Measurements from ENCODE around the gene CLIP1. TPM values are rescaled to one million over a fixed set of nuclear protein-coding genes. Genes with fewer than 3 reads are reported as not detected.
"Not testable (repeated sequence)": the region's sequence is repeated elsewhere in the genome, so short reads cannot be mapped to it uniquely, and the experiment has no call there.

Gene CLIP1
- 100 to 1,000 TPM; 371 to 626 (median 552) TPM for total RNA-seq

DNA sequence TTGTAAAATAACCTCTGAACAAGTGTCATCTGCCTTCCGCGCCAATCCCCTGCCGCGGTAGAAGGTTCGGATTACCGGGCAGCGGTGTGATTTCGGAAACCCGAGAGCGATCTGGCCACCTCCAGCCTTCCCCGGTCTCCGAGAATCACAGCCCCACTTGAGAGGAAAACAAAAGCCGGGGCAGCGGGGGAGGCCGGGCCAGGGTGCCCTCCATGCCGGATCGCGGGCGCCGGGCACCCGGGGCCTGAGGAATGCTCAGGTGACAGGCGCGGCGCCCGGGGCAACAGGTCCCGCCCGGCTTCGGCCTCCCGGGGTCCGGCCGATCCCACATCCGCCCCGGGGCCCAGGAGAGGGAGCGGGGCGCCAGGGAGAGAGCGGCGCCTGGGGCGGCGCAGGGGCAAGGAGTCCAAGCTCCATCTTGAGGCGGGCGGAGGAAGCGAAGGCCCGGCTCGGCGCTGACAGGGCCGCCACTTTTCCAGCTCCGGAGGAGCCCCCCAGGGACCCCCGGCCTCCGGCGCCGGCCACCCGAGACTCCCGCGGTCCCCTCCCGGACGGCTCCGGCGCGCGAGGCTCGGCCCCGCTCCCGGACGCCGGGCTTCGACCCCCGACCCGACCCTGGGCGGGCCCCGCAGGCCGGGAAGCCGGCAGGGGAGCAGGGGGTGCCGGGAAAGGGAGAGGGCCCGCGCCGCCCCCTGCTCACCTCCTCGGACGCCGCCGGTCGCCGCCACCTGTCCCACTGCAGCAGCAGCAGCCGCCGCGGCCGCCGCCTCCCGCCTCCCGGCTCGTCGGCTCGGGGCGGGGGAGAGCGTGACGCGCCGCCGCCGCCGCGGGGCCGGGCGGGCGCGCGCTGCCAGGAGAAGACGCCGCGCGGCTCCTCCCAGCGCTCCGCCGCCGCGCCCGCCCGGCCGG is at the start of gene CLIP1:
TSS of gene CLIP1 (minus strand) at position 849 of the 909 bp plus-strand sequence. CDS start 42,217 bp downstream, outside the sequence.
- peak within 1 kb of the TSS; percentile 96 to 100 (median 98) for H3K27ac ChIP-seq
- DNase-seq (peak; percentile 60 to 83), ATAC-seq (peak; percentile 68 to 71)
- H3K4me3 ChIP-seq, result peak within 1 kb of the TSS; percentile 72 to 92 (median 80)
- H3K4me1 ChIP-seq, result peaks cover 32 to 42% of the 10 kb centered on the region in 2 donors
- H3K36me3 ChIP-seq, result peaks cover 0 to under 1% of the 10 kb centered on the region in 2 donors
- no peaks in the 10 kb centered on the region for H3K27me3 ChIP-seq
- in situ Hi-C loops (cut with MboI; ENCODE audit: low sequenced_read_pairs in 4 of 4), result no loop called here
- H3K9me3 ChIP-seq, result no peaks in the 10 kb centered on the region
- intact Hi-C loops (cut with DNase I; ENCODE audit: low total_unique reads), result loop anchor here (1.0 to 5.0 kb wide), 4 partner anchors 22 to 85 kb away; no protein-coding TSS in a partner anchor
- TF ChIP-seq, protein P1, sequence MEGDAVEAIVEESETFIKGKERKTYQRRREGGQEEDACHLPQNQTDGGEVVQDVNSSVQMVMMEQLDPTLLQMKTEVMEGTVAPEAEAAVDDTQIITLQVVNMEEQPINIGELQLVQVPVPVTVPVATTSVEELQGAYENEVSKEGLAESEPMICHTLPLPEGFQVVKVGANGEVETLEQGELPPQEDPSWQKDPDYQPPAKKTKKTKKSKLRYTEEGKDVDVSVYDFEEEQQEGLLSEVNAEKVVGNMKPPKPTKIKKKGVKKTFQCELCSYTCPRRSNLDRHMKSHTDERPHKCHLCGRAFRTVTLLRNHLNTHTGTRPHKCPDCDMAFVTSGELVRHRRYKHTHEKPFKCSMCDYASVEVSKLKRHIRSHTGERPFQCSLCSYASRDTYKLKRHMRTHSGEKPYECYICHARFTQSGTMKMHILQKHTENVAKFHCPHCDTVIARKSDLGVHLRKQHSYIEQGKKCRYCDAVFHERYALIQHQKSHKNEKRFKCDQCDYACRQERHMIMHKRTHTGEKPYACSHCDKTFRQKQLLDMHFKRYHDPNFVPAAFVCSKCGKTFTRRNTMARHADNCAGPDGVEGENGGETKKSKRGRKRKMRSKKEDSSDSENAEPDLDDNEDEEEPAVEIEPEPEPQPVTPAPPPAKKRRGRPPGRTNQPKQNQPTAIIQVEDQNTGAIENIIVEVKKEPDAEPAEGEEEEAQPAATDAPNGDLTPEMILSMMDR (IDR thresholded peaks at IDR 0.05 in 4 of 5, conservative IDR thresholded peaks at IDR 0.05 in 1 of 5), result peak in 4 of 5 experiments; percentile 50 to 60 (median 56)
- TF ChIP-seq POLR2A (IDR thresholded peaks at IDR 0.05), result peak; percentile 90 to 92

DNA sequence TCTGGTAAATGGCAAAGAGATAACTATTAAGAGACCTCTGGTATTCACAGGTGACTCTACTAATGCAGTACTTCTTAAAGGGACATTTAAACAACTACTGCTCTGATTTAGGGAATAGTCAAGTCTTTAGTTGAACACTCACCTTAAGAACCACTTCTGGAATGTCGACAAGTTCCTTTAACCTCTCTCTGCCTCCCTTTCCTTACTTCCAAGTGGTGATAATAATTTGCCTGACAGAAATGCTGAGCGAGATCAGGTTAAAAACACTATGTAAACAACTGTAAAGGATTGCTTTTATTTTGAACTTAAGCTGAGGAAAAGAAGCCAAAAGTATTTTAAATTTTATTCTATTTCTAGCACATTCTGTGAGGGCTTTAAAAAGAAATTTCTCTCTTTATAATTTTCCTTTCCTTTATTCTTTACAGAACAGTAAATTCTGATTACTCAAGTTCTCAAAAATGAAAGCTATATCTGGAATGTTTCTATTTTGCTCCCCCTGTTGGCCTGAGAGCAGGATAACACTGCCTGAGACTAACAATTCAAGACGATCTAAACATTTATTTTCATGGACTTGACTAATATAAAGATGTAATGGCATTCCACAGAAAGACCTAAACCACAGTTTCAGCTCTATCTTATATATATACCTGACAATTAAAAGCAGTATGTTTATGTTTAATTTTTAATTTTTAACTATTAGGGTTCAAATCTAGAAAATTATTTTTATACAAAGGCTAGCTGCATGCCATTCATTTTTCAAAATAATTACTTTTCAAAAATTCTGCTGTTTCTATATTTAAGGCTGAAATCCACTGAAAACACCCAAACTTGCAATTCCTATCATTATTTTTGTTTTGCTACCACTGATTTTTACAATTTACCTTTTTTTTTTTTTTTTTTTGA is 49.1 kb upstream of the CLIP1 start:
- peak; percentile 52 to 53 for ATAC-seq
- in situ Hi-C loops (cut with MboI; ENCODE audit: low sequenced_read_pairs in 4 of 4), result loop anchor here in 3 of 4 donors (5.0 to 10.0 kb wide), 3 partner anchors 74 to 137 kb away; no protein-coding TSS in a partner anchor

DNA sequence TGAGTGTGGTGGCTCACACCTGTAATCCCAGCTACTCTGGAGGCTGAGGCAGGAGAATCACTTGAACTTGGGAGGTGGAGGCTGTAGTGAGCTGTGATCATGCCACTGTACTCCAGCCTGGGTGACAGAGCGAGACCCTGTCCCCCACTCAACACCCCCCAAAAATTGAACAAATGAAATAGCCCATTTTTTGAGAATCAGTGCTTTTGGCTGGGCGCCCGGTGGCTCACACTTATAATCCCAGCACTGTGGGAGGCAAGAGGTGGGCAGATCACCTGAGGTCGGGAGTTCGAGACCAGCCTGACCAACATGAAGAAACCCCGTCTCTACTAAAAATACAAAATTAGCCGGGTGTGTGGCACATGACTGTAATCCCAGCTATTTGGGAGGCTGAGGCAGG is 48.1 kb upstream of the CLIP1 start:
- H3K4me1 ChIP-seq, DNase-seq, H3K27me3 ChIP-seq, H3K27ac ChIP-seq, H3K9me3 ChIP-seq, ATAC-seq, H3K4me3 ChIP-seq: not testable (repeated sequence)
- in situ Hi-C loops (cut with MboI; ENCODE audit: low sequenced_read_pairs in 4 of 4) (loop anchor here in 3 of 4 donors (5.0 to 10.0 kb wide), 3 partner anchors 73 to 136 kb away; no protein-coding TSS in a partner anchor), intact Hi-C loops (cut with DNase I; ENCODE audit: low total_unique reads) (loop anchor here (2.0 to 5.0 kb wide), 3 partner anchors 48 to 133 kb away; partner anchors contain the start of gene CLIP1)
- H3K36me3 ChIP-seq, result peaks cover 0 to 32% of the 10 kb centered on the region in 2 donors

More for the DNA sequence above, 49.1 kb upstream of the CLIP1 start:
- Histone ChIP-seq H3K9me3 (no peaks in the 10 kb centered on the region), H3K4me1 (peaks cover 5 to 7% of the 10 kb centered on the region in 2 donors), H3K27ac (peak overlapping the region; percentile 53 to 73 (median 64)), H3K4me3 (no peak overlapping the region), H3K27me3 (no peaks in the 10 kb centered on the region), H3K36me3 (peaks cover 0 to 42% of the 10 kb centered on the region in 2 donors)
- intact Hi-C loops (cut with DNase I; ENCODE audit: low total_unique reads), result loop anchor here (1.0 to 5.0 kb wide), 4 partner anchors 49 to 134 kb away; partner anchors contain the start of gene CLIP1
- DNase-seq, result no peak
- TF ChIP-seq, protein P1 (IDR thresholded peaks at IDR 0.05 in 4 of 5, conservative IDR thresholded peaks at IDR 0.05 in 1 of 5), result peak; percentile 72 to 93 (median 76)
- no peak for TF ChIP-seq POLR2A (IDR thresholded peaks at IDR 0.05)

DNA sequence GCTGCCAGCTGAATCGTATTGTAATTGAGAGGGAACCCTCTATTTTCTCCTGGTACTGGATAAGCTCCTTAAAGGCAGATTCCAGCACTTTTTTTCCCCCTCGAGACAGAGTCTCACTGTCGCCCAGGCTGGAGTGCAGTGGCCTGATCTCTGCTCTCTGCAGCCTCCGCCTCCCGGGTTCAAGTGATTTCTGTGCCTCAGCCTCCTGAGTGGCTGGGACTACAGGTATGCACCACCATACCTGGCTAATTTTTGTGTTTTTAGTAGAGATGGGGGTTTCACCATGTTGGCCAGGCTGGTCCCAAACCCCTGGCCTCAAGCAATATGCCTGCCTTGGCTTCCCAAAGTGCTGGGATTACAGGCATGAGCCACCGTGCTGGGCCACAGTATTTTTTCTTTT is 47.4 kb upstream of the CLIP1 start:
- in situ Hi-C loops (cut with MboI; ENCODE audit: low sequenced_read_pairs in 4 of 4), result loop anchor here in 3 of 4 donors (5.0 to 10.0 kb wide), 3 partner anchors 73 to 135 kb away; no protein-coding TSS in a partner anchor
- not testable (repeated sequence) for H3K27ac ChIP-seq, DNase-seq, ATAC-seq, H3K9me3 ChIP-seq, H3K4me1 ChIP-seq, H3K27me3 ChIP-seq, H3K4me3 ChIP-seq
- intact Hi-C loops (cut with DNase I; ENCODE audit: low total_unique reads), result loop anchor here (2.0 to 5.0 kb wide), 3 partner anchors 47 to 133 kb away; partner anchors contain the start of gene CLIP1
- peaks cover 0 to 25% of the 10 kb centered on the region in 2 donors for H3K36me3 ChIP-seq

DNA sequence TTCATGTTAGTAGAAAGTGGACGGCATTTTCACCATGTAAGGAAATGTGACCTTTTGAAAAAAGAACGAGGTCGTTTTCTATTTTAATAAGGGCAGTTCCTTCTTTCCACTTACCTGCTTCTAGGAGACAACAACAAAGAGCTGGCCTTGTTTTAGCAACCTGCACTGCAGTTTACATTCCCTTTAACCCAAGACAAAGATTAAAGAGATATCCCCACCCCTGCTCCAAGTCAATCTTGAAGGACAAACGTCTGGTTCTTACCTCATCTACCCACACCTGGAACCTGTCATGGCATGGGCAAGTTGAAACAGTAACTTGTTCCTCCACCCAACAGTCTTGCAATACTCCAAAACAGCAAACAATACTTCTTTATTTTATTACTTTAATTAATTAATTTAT is 45.5 kb upstream of the CLIP1 start:
- TF ChIP-seq POLR2A (IDR thresholded peaks at IDR 0.05), result no peak
- Histone ChIP-seq H3K27me3 (no peaks in the 10 kb centered on the region), H3K36me3 (peaks cover 0 to 7% of the 10 kb centered on the region in 2 donors), H3K4me1 (peaks cover 7 to 8% of the 10 kb centered on the region in 2 donors), H3K9me3 (no peaks in the 10 kb centered on the region), H3K27ac (no peak overlapping the region), H3K4me3 (no peak overlapping the region)
- intact Hi-C loops (cut with DNase I; ENCODE audit: low total_unique reads), result no loop called here
- DNase-seq (no peak), ATAC-seq (no peak)
- in situ Hi-C loops (cut with MboI; ENCODE audit: low sequenced_read_pairs in 4 of 4), result no loop called here

DNA sequence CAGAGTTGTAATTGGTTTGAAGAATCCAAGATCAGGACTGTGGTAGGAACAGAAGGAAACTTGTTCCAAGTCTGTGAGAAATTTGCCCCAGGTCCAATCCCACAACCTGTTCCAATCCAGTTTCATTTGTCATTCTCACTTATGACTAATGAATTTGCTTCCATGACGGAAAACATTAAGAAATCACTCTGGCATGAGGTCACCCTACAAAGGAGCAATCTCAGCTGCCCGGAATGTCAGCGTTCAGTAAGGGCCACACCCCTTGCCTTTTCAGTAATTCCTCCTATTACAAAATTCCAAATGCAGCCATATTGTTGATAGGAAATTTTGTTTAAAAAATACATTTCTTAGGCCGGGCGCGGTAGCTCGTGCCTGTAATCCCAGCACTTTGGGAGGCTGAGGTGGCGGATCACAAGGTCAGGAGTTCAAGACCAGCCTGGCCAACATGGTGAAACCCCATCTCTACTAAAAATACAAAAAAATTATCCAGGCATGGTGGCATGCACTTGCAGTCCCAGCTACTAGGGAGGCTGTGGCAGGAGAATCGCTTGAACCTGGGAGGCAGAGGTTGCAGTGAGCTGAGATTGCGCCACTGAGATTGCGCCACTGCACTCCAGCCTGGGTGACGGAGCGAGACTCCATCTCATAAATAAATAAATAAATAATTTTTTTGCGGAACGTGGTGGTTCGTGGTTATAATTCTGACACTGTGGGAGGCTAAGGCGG is 42.0 kb upstream of the CLIP1 start:
- in situ Hi-C loops (cut with MboI; ENCODE audit: low sequenced_read_pairs in 4 of 4); H3K36me3 ChIP-seq; H3K27me3 ChIP-seq; H3K9me3 ChIP-seq; H3K4me1 ChIP-seq; H3K4me3 ChIP-seq: not testable (repeated sequence)
- peak; percentile 96 to 97 for ATAC-seq
- H3K27ac ChIP-seq, result peak overlapping the region; percentile 25 to 66 (median 50)
- intact Hi-C loops (cut with DNase I; ENCODE audit: low total_unique reads), result loop anchor here (2.0 kb wide), 1 partner anchor 64 kb away; no protein-coding TSS in a partner anchor
- DNase-seq, result peak; percentile 63 to 71

All from gastrocnemius medialis (tissue), 4 donors.